Measurements from ENCODE around the gene AKAP14.
"Not testable (repeated sequence)": the region's sequence is repeated elsewhere in the genome, so short reads cannot be mapped to it uniquely, and the experiment has no call there.

The AKAP14 gene

GRCh38 chrX:119935215-119935874 lies 39.7 kb downstream of the AKAP14 start:
- no peak for DNase-seq

DNA sequence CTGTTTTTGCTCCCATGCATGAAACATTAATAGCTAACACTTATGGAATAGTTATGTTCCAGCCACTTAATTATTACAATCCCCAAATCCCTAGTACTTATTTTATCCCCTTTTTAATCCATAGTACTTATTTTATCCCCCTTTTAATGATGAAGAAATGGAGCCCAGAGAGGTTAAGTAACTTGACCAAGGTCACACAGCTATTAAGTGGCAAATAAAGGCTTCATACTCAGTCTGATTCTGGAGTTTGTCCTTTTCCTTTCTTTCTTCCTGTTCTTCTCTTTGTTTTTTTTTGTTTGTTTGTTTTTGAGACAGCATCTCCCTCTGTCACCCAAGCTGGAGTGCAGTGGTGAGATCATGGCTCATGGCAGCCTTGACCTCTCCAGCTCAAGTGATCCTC lies 45.6 kb downstream of the AKAP14 start:
- no peak for DNase-seq

DNA sequence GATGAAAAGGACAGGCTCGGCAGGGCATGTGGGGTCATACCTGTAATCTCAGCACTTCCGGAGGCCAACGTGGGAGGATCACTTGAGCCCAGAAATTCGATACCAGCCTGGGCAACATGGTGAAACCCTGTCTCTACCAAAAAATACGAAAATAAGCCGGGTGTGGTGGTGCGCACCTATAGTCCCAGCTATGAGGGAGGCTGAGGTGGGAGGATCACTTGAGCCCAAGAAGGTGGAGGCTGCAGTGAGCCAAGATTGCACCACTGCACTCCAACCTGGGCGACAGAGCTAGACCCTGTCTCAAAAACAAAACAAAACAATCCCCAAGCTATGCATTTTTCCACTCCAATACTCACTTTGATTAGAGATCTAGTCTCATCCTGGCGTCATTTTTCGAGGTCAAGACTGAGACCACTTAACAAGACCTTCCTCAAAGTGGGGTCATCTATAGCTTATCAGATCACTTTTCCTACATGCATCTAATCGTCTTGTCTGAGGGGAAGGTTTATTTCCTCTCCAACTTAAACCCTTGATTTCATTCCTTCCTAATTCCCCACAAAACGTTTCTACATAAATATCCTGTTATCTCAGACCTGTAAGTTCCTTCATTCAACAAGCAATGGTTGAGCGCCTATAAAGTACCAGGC lies 46.6 kb downstream of the AKAP14 start:
- DNase-seq = no peak

DNA sequence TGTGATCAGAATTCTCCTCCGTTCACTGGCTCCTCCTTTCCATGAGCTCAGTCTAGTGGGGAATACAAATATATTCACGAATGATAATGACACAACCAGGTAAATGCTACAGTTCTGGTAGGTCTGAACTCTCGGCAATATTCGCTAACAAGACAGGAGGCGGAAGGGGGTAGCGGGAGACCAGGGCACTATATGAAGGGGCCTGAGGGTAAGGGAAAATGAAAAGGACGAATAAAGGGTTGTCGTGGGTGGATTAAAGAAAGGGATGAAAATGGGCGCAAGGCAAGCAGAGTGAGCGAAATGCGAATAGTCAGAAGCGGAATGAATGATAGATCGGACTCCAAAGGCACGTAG lies 47.1 kb downstream of the AKAP14 start:
- DNase-seq = no peak

DNA sequence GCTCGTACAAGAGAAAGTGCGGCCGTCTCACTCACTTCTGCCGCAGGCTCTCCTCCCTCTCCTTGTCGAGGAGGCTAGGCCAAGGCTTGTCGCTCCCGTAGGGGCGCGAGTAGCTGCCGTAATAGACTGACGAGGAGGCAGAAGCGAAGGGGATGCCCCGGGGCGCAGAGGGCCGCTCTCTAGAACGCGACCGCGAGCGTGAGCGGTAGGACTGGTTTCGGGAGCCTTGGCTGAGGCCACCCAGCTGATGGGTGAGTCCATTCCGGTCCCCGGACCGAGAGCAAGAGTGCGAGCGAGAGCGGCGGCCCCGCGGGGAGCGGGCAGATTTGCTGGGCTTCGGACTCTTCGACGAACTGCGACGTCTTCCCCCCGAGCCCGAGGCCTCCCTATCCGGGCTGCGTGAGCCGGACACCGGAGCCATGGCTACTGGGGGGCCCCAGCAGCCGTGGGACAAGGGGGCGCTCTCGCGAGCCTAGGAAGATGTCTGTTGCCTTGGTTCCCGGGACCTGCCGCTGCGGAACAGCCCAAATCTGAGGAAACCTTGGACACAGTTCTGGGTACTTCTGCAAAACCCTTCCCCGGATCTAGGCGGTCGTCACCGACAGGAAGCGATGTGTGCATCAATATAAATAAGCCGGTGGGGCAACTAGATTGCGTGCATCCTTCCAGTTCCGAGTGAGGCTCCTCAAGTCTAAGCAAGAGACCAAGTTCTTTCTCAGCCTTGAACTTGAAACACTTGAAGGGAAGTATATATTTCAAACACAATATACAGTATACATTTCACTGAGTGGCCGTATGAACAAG lies 47.7 kb downstream of the AKAP14 start, which contains the start of gene NKAP:
Gene NKAP, minus strand, starts transcription at position 567 of the 804 bp plus-strand sequence. Its CDS starts 146 bp downstream, at position 421.
- DNase-seq = peak; percentile 87

GRCh38 chrX:119945481-119945880 lies 49.8 kb downstream of the AKAP14 start:
- no peak for DNase-seq

GRCh38 chrX:119948381-119948780 lies 52.7 kb downstream of the AKAP14 start:
- no peak for DNase-seq

- no peak for DNase-seq
Observed at GRCh38 chrX:119954374-119954773, 58.7 kb downstream of the AKAP14 start.

- DNase-seq = not testable (repeated sequence)
Observed at GRCh38 chrX:119955807-119956570, 60.3 kb downstream of the AKAP14 start.

- no peak for DNase-seq
Observed at GRCh38 chrX:119960625-119961024, 64.9 kb downstream of the AKAP14 start.

DNA sequence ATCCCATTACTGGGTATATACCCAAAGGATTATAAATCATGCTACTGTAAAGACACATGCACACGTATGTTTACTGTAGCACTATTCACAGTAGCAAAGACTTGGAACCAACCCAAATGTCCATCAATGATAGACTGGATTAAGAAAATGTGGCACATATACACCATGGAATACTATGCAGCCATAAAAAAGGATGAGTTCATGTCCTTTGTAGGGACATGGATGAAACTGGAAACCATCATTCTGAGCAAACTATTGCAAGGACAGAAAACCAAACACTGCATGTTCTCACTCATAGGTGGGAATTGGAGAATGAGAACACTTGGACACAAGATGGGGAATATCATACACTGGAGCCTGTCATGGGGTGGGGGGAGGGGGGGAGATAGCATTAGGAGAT lies 71.1 kb downstream of the AKAP14 start:
- DNase-seq = not testable (repeated sequence)
